GM23338 (cell line): ENCODE data around the gene CORO7. TPM values are rescaled to one million over a fixed set of nuclear protein-coding genes. Genes with fewer than 3 reads are reported as not detected.

ENCODE experiments used
- ATAC-seq: fragments of 200-7000 bp; cut with Tn5 transposase; 3 replicates; pipeline ENCODE4 v1.9.1; 2020
- DNase-seq: peaks from one replicate; pipeline ENCODE4 v3.0.0-alpha.2; 2015; ENCODE audit warnings: low spot score
- H2AFZ ChIP-seq: fragments of 200-600 bp; sonication (generic); 2 replicates; pipeline ENCODE4 v1.8.0; 2016; ENCODE audit warnings: antibody characterized with exemption, mild to moderate bottlenecking, moderate library complexity
- H3F3A ChIP-seq: fragments of 200-600 bp; sonication (generic); replicated peaks from 2 replicates; pipeline ENCODE4 v1.8.0; 2017; ENCODE audit warnings: antibody characterized with exemption, mixed run types, low read depth
- H3K27ac ChIP-seq: fragments of 200-600 bp; sonication (generic); 2 replicates; pipeline ENCODE4 v1.6.1; 2016; ENCODE audit warnings: low read depth
- H3K27me3 ChIP-seq: fragments of 200-600 bp; sonication (generic); 2 replicates; pipeline ENCODE4 v1.8.0; 2016; ENCODE audit warnings: mild to moderate bottlenecking, mixed run types, moderate library complexity; ENCODE audit not compliant: insufficient read depth
- H3K36me3 ChIP-seq: fragments of 200-600 bp; sonication (generic); 2 replicates; pipeline ENCODE4 v1.8.0; 2016; ENCODE audit warnings: mild to moderate bottlenecking; ENCODE audit not compliant: insufficient read depth
- H3K4me1 ChIP-seq: fragments of 200-600 bp; sonication (generic); 2 replicates; pipeline ENCODE4 v1.8.0; 2016; ENCODE audit warnings: mild to moderate bottlenecking, moderate library complexity; ENCODE audit not compliant: insufficient read depth
- H3K4me2 ChIP-seq: fragments of 200-600 bp; sonication (generic); 2 replicates; pipeline ENCODE4 v1.7.1; 2017; ENCODE audit warnings: mixed run types
- H3K4me3 ChIP-seq: fragments of 200-600 bp; sonication (generic); 2 replicates; pipeline ENCODE4 v1.6.1; 2016; ENCODE audit warnings: mixed run types
- H3K79me2 ChIP-seq: fragments of 200-600 bp; sonication (generic); replicated peaks from 2 replicates; pipeline ENCODE4 v1.8.0; 2017; ENCODE audit warnings: mild to moderate bottlenecking; ENCODE audit not compliant: insufficient read depth
- H3K9me2 ChIP-seq: fragments of 200-600 bp; sonication (generic); 2 replicates; pipeline ENCODE4 v1.8.0; 2017; ENCODE audit not compliant: insufficient read depth
- H4K20me1 ChIP-seq: fragments of 200-600 bp; sonication (generic); replicated peaks from 2 replicates; pipeline ENCODE4 v1.8.0; 2017; ENCODE audit warnings: mild to moderate bottlenecking; ENCODE audit not compliant: insufficient read depth
- H3K27ac Mint-ChIP-seq: 2 replicates; pipeline ENCODE4 v1.8.0; 2020; ENCODE audit warnings: inconsistent platforms, mild to moderate bottlenecking, moderate library complexity, mixed read lengths
- H3K27me3 Mint-ChIP-seq: 3 replicates; pipeline ENCODE4 v1.8.0; 2022; ENCODE audit warnings: low read depth, mild to moderate bottlenecking, moderate library complexity, mixed read lengths, inconsistent platforms; ENCODE audit not compliant: insufficient read depth, poor library complexity
- H3K36me3 Mint-ChIP-seq: 3 replicates; pipeline ENCODE4 v1.8.0; 2021; ENCODE audit warnings: low read depth, mild to moderate bottlenecking, inconsistent platforms, moderate library complexity, mixed read lengths
- H3K4me1 Mint-ChIP-seq: 3 replicates; pipeline ENCODE4 v1.8.0; 2020; ENCODE audit warnings: mild to moderate bottlenecking, inconsistent platforms, mixed read lengths
- H3K4me3 Mint-ChIP-seq: 3 replicates; pipeline ENCODE4 v1.8.0; 2021; ENCODE audit warnings: moderate library complexity, mild to moderate bottlenecking, inconsistent platforms, mixed read lengths
- H3K9me3 Mint-ChIP-seq: 3 replicates; pipeline ENCODE4 v1.8.0; 2020; ENCODE audit warnings: moderate library complexity, mild to moderate bottlenecking, inconsistent platforms, mixed read lengths
- CREB1 ChIP-seq: fragments of 250-450 bp; sonication (Bioruptor Pico); IDR thresholded peaks from 2 replicates; pipeline ENCODE4 v1.5.0; 2020; ENCODE audit warnings: low read depth, mild to moderate bottlenecking, moderate library complexity
- EZH2 ChIP-seq: fragments of 200-600 bp; sonication (generic); IDR thresholded peaks from one replicate; pipeline ENCODE4 v1.8.0; 2017; ENCODE audit warnings: antibody characterized with exemption, mild to moderate bottlenecking, low read depth; ENCODE audit not compliant: unreplicated experiment
- STAT1 ChIP-seq: IDR thresholded peaks from one replicate; pipeline ENCODE4 v1.6.1; 2016; ENCODE audit warnings: antibody characterized with exemption; ENCODE audit not compliant: unreplicated experiment
- ZNF114 ChIP-seq: fragments of 250-450 bp; sonication (Bioruptor Pico); IDR thresholded peaks from 2 replicates; pipeline ENCODE4 v1.5.0; 2020; ENCODE audit warnings: mild to moderate bottlenecking, moderate library complexity
- polyA plus RNA-seq: library from polyadenylated mRNA; unstranded; fragments of >200 nt; fragmentation: Nextera tagmentation; extraction: Ambion mirVana; gene quantifications from 2 replicates; pipeline ENCODE4 v1.2.1, GENCODE V29; 2016
- total RNA-seq: library from RNA; depleted of rRNA; stranded (reverse); fragments of >200 nt; shearing (Covaris generic); gene quantifications from 2 replicates; pipeline ENCODE4 v1.2.3, GENCODE V29; 2014
- TF ChIP-seq, protein P1 (sequence below): IDR thresholded peaks from one replicate; pipeline ENCODE4 v1.6.1; 2018; ENCODE audit warnings: antibody characterized with exemption; ENCODE audit not compliant: unreplicated experiment
- TF ChIP-seq, protein P2 (sequence below): fragments of 250-450 bp; sonication (Bioruptor Pico); IDR thresholded peaks from 2 replicates; pipeline ENCODE4 v1.5.0; 2020; ENCODE audit warnings: mild to moderate bottlenecking, moderate library complexity

CORO7 gene
- total and polyA plus RNA-seq, 2 experiments from 2014 or later: 14.2 to 46.4 TPM

DNA sequence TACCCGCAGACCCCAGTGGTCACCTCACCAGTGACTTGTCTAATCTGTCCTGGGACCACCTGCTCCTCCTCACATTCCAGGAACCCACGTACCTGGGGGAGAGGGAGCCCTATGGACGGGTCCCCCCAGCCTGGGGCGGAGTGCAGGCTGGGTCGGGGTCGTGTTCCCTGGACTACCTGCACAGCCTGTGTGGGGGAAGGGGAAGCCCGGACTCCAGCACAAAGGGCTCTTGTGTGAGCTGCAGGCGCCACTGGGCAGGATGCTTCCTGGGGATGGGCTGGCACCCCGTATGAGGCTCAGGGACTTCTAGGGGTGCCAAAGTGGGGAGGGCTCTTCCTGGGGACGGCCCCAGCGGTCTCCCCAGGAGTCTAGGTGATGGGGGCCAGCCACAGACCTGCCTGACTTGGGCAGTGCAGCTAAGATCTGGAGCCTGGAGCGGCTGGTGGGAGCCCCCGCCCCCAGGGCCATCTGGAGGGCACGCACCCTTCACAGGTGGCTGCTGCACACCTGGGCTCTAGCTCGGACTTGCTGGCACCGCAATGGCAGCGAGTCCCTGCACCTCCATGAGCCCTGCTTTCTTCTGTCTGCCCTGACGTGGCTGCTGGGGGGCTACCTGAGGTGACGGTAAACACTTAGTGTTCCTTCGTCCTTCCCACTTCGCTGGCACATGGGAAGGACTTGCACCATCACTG is 37.3 kb downstream of the CORO7 start:
- H3K9me2 ChIP-seq: no peaks in the 10 kb centered on the region
- no peaks in the 10 kb centered on the region for H3K9me3 Mint-ChIP-seq
- DNase-seq: no peak
- peaks cover 13% of the 10 kb centered on the region for H3K27me3 Mint-ChIP-seq
- no peaks in the 10 kb centered on the region; the same call in 1 of the 2 replicates for H4K20me1 ChIP-seq
- no peak overlapping the region for H3K27ac ChIP-seq
- H3K36me3 Mint-ChIP-seq: peaks cover 3% of the 10 kb centered on the region; the same call in 2 of the 3 replicates
- no peaks in the 10 kb centered on the region for H3K27me3 ChIP-seq
- TF ChIP-seq, protein P1, sequence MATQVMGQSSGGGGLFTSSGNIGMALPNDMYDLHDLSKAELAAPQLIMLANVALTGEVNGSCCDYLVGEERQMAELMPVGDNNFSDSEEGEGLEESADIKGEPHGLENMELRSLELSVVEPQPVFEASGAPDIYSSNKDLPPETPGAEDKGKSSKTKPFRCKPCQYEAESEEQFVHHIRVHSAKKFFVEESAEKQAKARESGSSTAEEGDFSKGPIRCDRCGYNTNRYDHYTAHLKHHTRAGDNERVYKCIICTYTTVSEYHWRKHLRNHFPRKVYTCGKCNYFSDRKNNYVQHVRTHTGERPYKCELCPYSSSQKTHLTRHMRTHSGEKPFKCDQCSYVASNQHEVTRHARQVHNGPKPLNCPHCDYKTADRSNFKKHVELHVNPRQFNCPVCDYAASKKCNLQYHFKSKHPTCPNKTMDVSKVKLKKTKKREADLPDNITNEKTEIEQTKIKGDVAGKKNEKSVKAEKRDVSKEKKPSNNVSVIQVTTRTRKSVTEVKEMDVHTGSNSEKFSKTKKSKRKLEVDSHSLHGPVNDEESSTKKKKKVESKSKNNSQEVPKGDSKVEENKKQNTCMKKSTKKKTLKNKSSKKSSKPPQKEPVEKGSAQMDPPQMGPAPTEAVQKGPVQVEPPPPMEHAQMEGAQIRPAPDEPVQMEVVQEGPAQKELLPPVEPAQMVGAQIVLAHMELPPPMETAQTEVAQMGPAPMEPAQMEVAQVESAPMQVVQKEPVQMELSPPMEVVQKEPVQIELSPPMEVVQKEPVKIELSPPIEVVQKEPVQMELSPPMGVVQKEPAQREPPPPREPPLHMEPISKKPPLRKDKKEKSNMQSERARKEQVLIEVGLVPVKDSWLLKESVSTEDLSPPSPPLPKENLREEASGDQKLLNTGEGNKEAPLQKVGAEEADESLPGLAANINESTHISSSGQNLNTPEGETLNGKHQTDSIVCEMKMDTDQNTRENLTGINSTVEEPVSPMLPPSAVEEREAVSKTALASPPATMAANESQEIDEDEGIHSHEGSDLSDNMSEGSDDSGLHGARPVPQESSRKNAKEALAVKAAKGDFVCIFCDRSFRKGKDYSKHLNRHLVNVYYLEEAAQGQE: no peak
- no peak overlapping the region for H3K4me3 Mint-ChIP-seq
- no peaks in the 10 kb centered on the region for H3K36me3 ChIP-seq
- no peak overlapping the region for H3K4me2 ChIP-seq
- H2AFZ ChIP-seq: no peak overlapping the region
- peaks cover 7% of the 10 kb centered on the region for H3K79me2 ChIP-seq
- no peak for ATAC-seq
- H3F3A ChIP-seq: 0 out of 2 replicates have a peak, but pooled peaks cover 6% of the 10 kb centered on the region
- H3K27ac Mint-ChIP-seq: no peak overlapping the region
- H3K4me1 ChIP-seq: peaks cover 35% of the 10 kb centered on the region
- peaks cover 49% of the 10 kb centered on the region for H3K4me1 Mint-ChIP-seq
- no peak overlapping the region for H3K4me3 ChIP-seq

DNA sequence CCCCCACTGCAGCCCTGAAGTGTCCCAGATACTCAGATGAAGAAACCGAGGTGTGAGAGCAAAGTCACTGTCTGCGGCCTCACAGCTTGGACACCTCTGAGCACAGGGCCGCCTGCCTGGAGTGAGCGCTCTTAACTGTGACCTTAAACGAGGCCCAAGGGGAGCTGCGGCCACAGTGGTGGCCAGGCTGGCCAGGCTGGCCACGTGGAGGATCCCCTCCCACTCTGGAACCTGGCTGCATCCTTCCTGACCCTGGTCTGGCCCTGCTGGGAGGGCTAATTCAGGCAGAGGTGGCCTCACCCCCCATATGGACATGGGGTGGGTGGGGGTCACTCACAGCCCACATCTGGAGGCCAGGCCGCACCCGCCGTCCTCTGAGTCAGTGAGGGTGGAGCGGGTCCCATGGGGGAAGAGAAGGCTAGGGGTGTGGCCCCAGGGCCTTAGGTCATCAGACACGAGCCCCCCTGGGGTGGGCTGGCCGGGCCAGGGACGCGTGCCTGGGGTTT is 38.2 kb downstream of the CORO7 start:
- H3K9me2 ChIP-seq: no peaks in the 10 kb centered on the region
- H3K27me3 Mint-ChIP-seq: peaks cover 16% of the 10 kb centered on the region
- peaks cover 3% of the 10 kb centered on the region; the same call in 2 of the 3 replicates for H3K36me3 Mint-ChIP-seq
- H3K4me3 Mint-ChIP-seq: no peak overlapping the region; the same call in 2 of the 3 replicates
- peak overlapping the region; percentile 26; the same call in 1 of the 2 replicates for H3K27ac Mint-ChIP-seq
- H4K20me1 ChIP-seq: no peaks in the 10 kb centered on the region; the same call in 1 of the 2 replicates
- no peak for ATAC-seq
- H3K27ac ChIP-seq: 0 out of 2 replicates have a peak overlapping the region, but pooled peaks have one; percentile 76
- H3K4me1 ChIP-seq: peaks cover 44% of the 10 kb centered on the region
- H3K4me1 Mint-ChIP-seq: peaks cover 54% of the 10 kb centered on the region
- no peak overlapping the region for H2AFZ ChIP-seq
- no peaks in the 10 kb centered on the region for H3K9me3 Mint-ChIP-seq
- no peak for DNase-seq
- H3K4me3 ChIP-seq: no peak overlapping the region
- H3K27me3 ChIP-seq: no peaks in the 10 kb centered on the region
- H3K36me3 ChIP-seq: no peaks in the 10 kb centered on the region
- H3F3A ChIP-seq: 0 out of 2 replicates have a peak, but pooled peaks cover 9% of the 10 kb centered on the region
- no peak overlapping the region for H3K4me2 ChIP-seq
- H3K79me2 ChIP-seq: peaks cover 7% of the 10 kb centered on the region
- TF ChIP-seq STAT1: no peak
- no peak for TF ChIP-seq ZNF114 (CRISPR knock-in tag)
- no peak for TF ChIP-seq CREB1 (CRISPR knock-in tag)
- TF ChIP-seq, protein P2, sequence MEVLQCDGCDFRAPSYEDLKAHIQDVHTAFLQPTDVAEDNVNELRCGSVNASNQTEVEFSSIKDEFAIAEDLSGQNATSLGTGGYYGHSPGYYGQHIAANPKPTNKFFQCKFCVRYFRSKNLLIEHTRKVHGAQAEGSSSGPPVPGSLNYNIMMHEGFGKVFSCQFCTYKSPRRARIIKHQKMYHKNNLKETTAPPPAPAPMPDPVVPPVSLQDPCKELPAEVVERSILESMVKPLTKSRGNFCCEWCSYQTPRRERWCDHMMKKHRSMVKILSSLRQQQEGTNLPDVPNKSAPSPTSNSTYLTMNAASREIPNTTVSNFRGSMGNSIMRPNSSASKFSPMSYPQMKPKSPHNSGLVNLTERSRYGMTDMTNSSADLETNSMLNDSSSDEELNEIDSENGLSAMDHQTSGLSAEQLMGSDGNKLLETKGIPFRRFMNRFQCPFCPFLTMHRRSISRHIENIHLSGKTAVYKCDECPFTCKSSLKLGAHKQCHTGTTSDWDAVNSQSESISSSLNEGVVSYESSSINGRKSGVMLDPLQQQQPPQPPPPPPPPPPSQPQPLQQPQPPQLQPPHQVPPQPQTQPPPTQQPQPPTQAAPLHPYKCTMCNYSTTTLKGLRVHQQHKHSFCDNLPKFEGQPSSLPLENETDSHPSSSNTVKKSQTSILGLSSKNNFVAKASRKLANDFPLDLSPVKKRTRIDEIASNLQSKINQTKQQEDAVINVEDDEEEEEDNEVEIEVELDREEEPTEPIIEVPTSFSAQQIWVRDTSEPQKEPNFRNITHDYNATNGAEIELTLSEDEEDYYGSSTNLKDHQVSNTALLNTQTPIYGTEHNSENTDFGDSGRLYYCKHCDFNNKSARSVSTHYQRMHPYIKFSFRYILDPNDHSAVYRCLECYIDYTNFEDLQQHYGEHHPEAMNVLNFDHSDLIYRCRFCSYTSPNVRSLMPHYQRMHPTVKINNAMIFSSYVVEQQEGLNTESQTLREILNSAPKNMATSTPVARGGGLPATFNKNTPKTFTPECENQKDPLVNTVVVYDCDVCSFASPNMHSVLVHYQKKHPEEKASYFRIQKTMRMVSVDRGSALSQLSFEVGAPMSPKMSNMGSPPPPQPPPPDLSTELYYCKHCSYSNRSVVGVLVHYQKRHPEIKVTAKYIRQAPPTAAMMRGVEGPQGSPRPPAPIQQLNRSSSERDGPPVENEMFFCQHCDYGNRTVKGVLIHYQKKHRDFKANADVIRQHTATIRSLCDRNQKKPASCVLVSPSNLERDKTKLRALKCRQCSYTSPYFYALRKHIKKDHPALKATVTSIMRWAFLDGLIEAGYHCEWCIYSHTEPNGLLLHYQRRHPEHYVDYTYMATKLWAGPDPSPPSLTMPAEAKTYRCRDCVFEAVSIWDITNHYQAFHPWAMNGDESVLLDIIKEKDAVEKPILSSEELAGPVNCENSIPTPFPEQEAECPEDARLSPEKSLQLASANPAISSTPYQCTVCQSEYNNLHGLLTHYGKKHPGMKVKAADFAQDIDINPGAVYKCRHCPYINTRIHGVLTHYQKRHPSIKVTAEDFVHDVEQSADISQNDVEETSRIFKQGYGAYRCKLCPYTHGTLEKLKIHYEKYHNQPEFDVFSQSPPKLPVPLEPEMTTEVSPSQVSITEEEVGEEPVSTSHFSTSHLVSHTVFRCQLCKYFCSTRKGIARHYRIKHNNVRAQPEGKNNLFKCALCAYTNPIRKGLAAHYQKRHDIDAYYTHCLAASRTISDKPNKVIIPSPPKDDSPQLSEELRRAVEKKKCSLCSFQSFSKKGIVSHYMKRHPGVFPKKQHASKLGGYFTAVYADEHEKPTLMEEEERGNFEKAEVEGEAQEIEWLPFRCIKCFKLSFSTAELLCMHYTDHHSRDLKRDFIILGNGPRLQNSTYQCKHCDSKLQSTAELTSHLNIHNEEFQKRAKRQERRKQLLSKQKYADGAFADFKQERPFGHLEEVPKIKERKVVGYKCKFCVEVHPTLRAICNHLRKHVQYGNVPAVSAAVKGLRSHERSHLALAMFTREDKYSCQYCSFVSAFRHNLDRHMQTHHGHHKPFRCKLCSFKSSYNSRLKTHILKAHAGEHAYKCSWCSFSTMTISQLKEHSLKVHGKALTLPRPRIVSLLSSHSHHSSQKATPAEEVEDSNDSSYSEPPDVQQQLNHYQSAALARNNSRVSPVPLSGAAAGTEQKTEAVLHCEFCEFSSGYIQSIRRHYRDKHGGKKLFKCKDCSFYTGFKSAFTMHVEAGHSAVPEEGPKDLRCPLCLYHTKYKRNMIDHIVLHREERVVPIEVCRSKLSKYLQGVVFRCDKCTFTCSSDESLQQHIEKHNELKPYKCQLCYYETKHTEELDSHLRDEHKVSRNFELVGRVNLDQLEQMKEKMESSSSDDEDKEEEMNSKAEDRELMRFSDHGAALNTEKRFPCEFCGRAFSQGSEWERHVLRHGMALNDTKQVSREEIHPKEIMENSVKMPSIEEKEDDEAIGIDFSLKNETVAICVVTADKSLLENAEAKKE (CRISPR knock-in tag): no peak
- TF ChIP-seq EZH2: no peak
- TF ChIP-seq, protein P1: no peak
